Esophagus muscularis mucosa (tissue), 4 donors: ENCODE data around the gene ZNF396. TPM values are rescaled to one million over a fixed set of nuclear protein-coding genes. Genes with fewer than 3 reads are reported as not detected.

Experiments
- DNase-seq: peaks from one replicate; pipeline ENCODE4 v3.0.0-alpha.2; 2017; ENCODE audit errors: extremely low spot score
- H3K27ac ChIP-seq, 4 donors: fragments of 200-600 bp; sonication (generic); replicated peaks in 1 of 4; 1 replicate in 3 of 4; 2 replicates in 1 of 4; pipeline ENCODE4 v1.5.1; 2016 to 2019; ENCODE audit warnings: mild to moderate bottlenecking in 1 of 4
- H3K27me3 ChIP-seq, 4 donors: fragments of 200-600 bp; sonication (generic); one replicate each; pipeline versions ENCODE4 v1.5.1 to v1.6.0; 2016 to 2019
- H3K36me3 ChIP-seq, 4 donors: fragments of 200-600 bp; sonication (generic); one replicate each; pipeline ENCODE4 v1.5.1; 2016 to 2019
- H3K4me1 ChIP-seq, 4 donors: fragments of 200-600 bp; sonication (generic); one replicate each; pipeline ENCODE4 v1.5.1; 2016 to 2019
- H3K4me3 ChIP-seq, 4 donors: fragments of 200-600 bp; sonication (generic); 1 replicate in 2 of 4; 2 replicates in 2 of 4; pipeline ENCODE4 v1.5.1; 2016 to 2019; ENCODE audit warnings: mild to moderate bottlenecking in 4 of 4, moderate library complexity in 1 of 4
- H3K9me3 ChIP-seq, 4 donors: fragments of 200-600 bp; sonication (generic); 1 replicate in 3 of 4; 2 replicates in 1 of 4; pipeline ENCODE4 v1.5.1; 2016 to 2019
- CTCF ChIP-seq, 3 experiments: fragments of 200-600 bp in 2 of 3; fragments of 450-650 bp in 1 of 3; sonication (generic) in 2 of 3; IDR thresholded peaks; one replicate each; pipeline ENCODE4 v1.5.1; 2017 to 2019; ENCODE audit warnings: antibody characterized with exemption in 3 of 3, mild to moderate bottlenecking in 2 of 3, moderate library complexity in 1 of 3
- EP300 ChIP-seq: sonication (generic); formaldehyde crosslinking; IDR thresholded peaks from one replicate; pipeline ENCODE4 v1.6.1; 2017; ENCODE audit warnings: antibody characterized with exemption
- POLR2A ChIP-seq: fragments of 450-650 bp; IDR thresholded peaks from one replicate; pipeline ENCODE4 v1.6.1; 2017; ENCODE audit warnings: antibody characterized with exemption, moderate library complexity, mild to moderate bottlenecking, low read depth
- POLR2AphosphoS5 ChIP-seq, 2 donors: sonication (generic); formaldehyde crosslinking; IDR thresholded peaks; one replicate each; pipeline ENCODE4 v1.6.1; 2017; ENCODE audit warnings: antibody characterized with exemption in 2 of 2
- WGBS: methylation state at CpG from one replicate; pipeline ENCODE4 v1.1.5; 2018; 5-methylcytosine and 5-hydroxymethylcytosine counted together
- intact Hi-C: fragments of 100-400 bp; cut with DNase I; formaldehyde crosslinking; loops from one replicate; pipeline ENCODE4 v1.15.1; 2023
- total RNA-seq, 4 donors: library from RNA; depleted of rRNA; stranded (reverse); fragments of >200 nt; gene quantifications; one replicate each; pipeline versions ENCODE4 v1.1.0 to v1.2.1, GENCODE V29; 2016

Gene ZNF396
- total RNA-seq, 4 donors from 2014 or later: 0.99 to 2.5 (median 1.4) TPM

- intact Hi-C loops: loop anchor here (10.0 kb wide), 1 partner anchor 113 kb away; no protein-coding TSS in a partner anchor
- no peaks in the 10 kb centered on the region for H3K36me3 ChIP-seq
- 93% methylated on average over 1 of the region's 4 CpGs for WGBS
Measured at GRCh38 chr18:35411625-35412351, 34.7 kb upstream of the ZNF396 start.

DNA sequence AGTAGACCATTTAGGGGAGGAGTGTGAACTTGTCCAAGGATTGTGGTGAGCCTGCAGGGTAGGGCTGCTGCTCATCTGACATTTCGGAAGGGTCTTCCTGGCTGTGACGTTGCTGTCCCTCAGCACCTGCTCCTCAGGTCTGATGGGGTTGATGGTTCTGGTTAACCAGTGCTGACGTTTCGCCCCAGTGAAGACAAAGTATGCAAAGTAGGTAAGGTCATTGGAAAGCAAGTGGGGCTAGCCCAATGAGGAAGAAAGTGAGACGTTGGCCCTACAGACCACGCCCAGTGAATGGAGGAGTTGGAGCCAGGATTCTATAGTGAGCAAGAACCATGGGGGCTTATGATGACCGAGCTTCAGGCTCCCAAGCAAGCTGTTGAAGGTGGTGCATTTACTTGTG, 33.4 kb upstream of the ZNF396 start:
- no peak for DNase-seq
- Histone ChIP-seq H3K27me3 (no peaks in the 10 kb centered on the region), H3K9me3 (no peaks in the 10 kb centered on the region), H3K4me3 (no peak overlapping the region), H3K36me3 (no peaks in the 10 kb centered on the region), H3K27ac (no peak overlapping the region), H3K4me1 (peaks cover 0 to 20% (median 7%) of the 10 kb centered on the region in 4 donors)
- TF ChIP-seq CTCF (IDR thresholded peaks at IDR 0.05): no peak
- TF ChIP-seq POLR2AphosphoS5 (IDR thresholded peaks at IDR 0.05): no peak
- TF ChIP-seq EP300: no peak
- TF ChIP-seq POLR2A: no peak
- WGBS: 90% methylated on average over 7 of the region's 7 CpGs
- intact Hi-C loops: loop anchor here (10.0 kb wide), 1 partner anchor 114 kb away; no protein-coding TSS in a partner anchor

More at GRCh38 chr18:35411625-35412351, 34.7 kb upstream of the ZNF396 start:
- Histone ChIP-seq H3K4me3 (no peak overlapping the region), H3K9me3 (no peaks in the 10 kb centered on the region), H3K4me1 (peaks cover 0 to 20% (median 7%) of the 10 kb centered on the region in 4 donors), H3K27ac (no peak overlapping the region), H3K27me3 (no peaks in the 10 kb centered on the region)
- no peak for DNase-seq
- TF ChIP-seq CTCF (IDR thresholded peaks at IDR 0.05) (no peak), EP300 (no peak), POLR2A (no peak), POLR2AphosphoS5 (IDR thresholded peaks at IDR 0.05) (no peak)

DNA sequence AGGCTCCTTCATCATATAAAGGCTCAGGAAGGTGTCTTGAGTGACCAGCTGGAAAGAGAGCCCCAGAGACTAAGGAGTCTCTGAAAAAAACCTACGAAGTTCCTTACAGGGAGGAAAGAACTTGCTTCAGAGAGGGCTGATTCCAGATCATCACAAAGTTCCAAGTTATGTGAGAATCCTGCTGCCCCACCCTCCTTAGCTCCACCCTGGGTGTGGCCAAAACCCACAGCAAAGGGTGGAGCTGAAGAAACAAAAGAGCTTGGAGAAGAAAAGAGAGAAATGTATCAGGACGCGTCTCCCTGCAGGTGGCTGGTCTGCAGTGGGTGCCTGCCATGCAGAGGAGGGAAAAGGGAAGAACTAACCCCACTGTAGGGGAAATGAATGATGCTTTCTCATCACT, 32.8 kb upstream of the ZNF396 start:
- Histone ChIP-seq H3K4me3 (no peak overlapping the region), H3K36me3 (no peaks in the 10 kb centered on the region), H3K9me3 (no peaks in the 10 kb centered on the region), H3K4me1 (peaks cover 0 to 17% (median 7%) of the 10 kb centered on the region in 4 donors), H3K27ac (no peak overlapping the region), H3K27me3 (no peaks in the 10 kb centered on the region)
- 80% methylated on average over 3 of the region's 3 CpGs for WGBS
- no peak for DNase-seq
- TF ChIP-seq POLR2AphosphoS5 (IDR thresholded peaks at IDR 0.05): no peak
- no peak for TF ChIP-seq EP300
- no peak for TF ChIP-seq CTCF (IDR thresholded peaks at IDR 0.05)
- intact Hi-C loops: loop anchor here (5.0 to 10.0 kb wide), 2 partner anchors 115 to 172 kb away; partner anchors contain the start of gene GALNT1

GRCh38 chr18:35408843-35409261, 31.7 kb upstream of the ZNF396 start:
- no peak for TF ChIP-seq CTCF (IDR thresholded peaks at IDR 0.05)
- no peak for TF ChIP-seq POLR2AphosphoS5 (IDR thresholded peaks at IDR 0.05)
- TF ChIP-seq POLR2A: no peak
- no peak for TF ChIP-seq EP300
- H3K27me3 ChIP-seq: no peaks in the 10 kb centered on the region
- H3K36me3 ChIP-seq: no peaks in the 10 kb centered on the region
- intact Hi-C loops: loop anchor here (5.0 kb wide), 1 partner anchor 173 kb away; the partner anchor contains the start of gene GALNT1
- no peak overlapping the region for H3K4me3 ChIP-seq
- no peak overlapping the region for H3K27ac ChIP-seq
- 92% methylated on average over 2 of the region's 5 CpGs for WGBS
- DNase-seq: no peak
- H3K4me1 ChIP-seq: peaks cover 0 to 17% (median 7%) of the 10 kb centered on the region in 4 donors
- H3K9me3 ChIP-seq: no peaks in the 10 kb centered on the region
